Upper lobe of left lung (tissue), 6 donors: ENCODE data around the gene CNNM4. TPM values are rescaled to one million over a fixed set of nuclear protein-coding genes. Genes with fewer than 3 reads are reported as not detected.
A peak's percentile ranks its signal among the peaks of the same experiment; 100 is the strongest.

ENCODE experiments used
- ATAC-seq, 2 donors: fragments of 200-7000 bp; cut with Tn5 transposase; one replicate each; pipeline ENCODE4 v1.9.1; 2022; ENCODE audit warnings: mild to moderate bottlenecking in 2 of 2, moderate library complexity in 2 of 2; ENCODE audit not compliant: low FRiP score in 2 of 2
- DNase-seq, 2 donors: peaks; one replicate each; pipeline ENCODE4 v3.0.0-alpha.2; 2019 to 2020
- H3K27ac ChIP-seq, 4 donors: fragments of 200-600 bp; sonication (generic); one replicate each; pipeline ENCODE4 v1.5.1; 2016 to 2019
- H3K27me3 ChIP-seq, 4 donors: fragments of 200-600 bp; sonication (generic); one replicate each; pipeline ENCODE4 v1.5.1; 2017 to 2019
- H3K36me3 ChIP-seq, 4 donors: fragments of 200-600 bp; sonication (generic); one replicate each; pipeline ENCODE4 v1.5.1; 2016 to 2019
- H3K4me1 ChIP-seq, 4 donors: fragments of 200-600 bp; sonication (generic); one replicate each; pipeline ENCODE4 v1.5.1; 2018 to 2019
- H3K4me3 ChIP-seq, 4 donors: fragments of 200-600 bp; sonication (generic); one replicate each; pipeline ENCODE4 v1.5.1; 2017 to 2019; ENCODE audit warnings: mild to moderate bottlenecking in 2 of 4, moderate library complexity in 1 of 4
- H3K9me3 ChIP-seq, 4 donors: fragments of 200-600 bp; sonication (generic); one replicate each; pipeline ENCODE4 v1.5.1; 2018 to 2019
- EP300 ChIP-seq, 4 donors: sonication (generic); formaldehyde crosslinking; IDR thresholded peaks; one replicate each; pipeline ENCODE4 v1.5.1; 2017; ENCODE audit warnings: antibody characterized with exemption in 4 of 4, control low read depth in 2 of 4
- POLR2A ChIP-seq, 4 donors: fragments of 450-650 bp; IDR thresholded peaks; one replicate each; pipeline ENCODE4 v1.5.1; 2016 to 2017; ENCODE audit warnings: antibody characterized with exemption in 4 of 4, mild to moderate bottlenecking in 2 of 4
- POLR2AphosphoS5 ChIP-seq, 2 donors: sonication (generic); formaldehyde crosslinking; IDR thresholded peaks; one replicate each; pipeline ENCODE4 v1.5.1; 2017; ENCODE audit warnings: antibody characterized with exemption in 2 of 2
- WGBS, 2 donors: methylation state at CpG; one replicate each; pipeline ENCODE4 v1.1.5; 2017 to 2018; 5-methylcytosine and 5-hydroxymethylcytosine counted together
- total RNA-seq, 6 donors: library from RNA; depleted of rRNA in 4 of 6; stranded (reverse); fragments of >200 nt in 4 of 6; gene quantifications; one replicate each; pipeline versions ENCODE4 v1.1.0 to v1.2.1, GENCODE V29; 2016 to 2021
- TF ChIP-seq, protein P1 (sequence below), 6 experiments: fragments of 450-650 bp in 4 of 6; fragments of 200-600 bp in 2 of 6; sonication (generic) in 2 of 6; IDR thresholded peaks; one replicate each; pipeline ENCODE4 v1.5.1; 2016 to 2019; ENCODE audit warnings: antibody characterized with exemption in 6 of 6
- donor health status: DM: no; HTN: no; CAD: no; lungs with moderate emphysema.
- donor health status: DM: no; HTN: yes; CAD: no; lungs with severe emphysema.

The CNNM4 gene
- 10 to 100 TPM; 12.8 to 26.9 (median 22.1) TPM for total RNA-seq

DNA sequence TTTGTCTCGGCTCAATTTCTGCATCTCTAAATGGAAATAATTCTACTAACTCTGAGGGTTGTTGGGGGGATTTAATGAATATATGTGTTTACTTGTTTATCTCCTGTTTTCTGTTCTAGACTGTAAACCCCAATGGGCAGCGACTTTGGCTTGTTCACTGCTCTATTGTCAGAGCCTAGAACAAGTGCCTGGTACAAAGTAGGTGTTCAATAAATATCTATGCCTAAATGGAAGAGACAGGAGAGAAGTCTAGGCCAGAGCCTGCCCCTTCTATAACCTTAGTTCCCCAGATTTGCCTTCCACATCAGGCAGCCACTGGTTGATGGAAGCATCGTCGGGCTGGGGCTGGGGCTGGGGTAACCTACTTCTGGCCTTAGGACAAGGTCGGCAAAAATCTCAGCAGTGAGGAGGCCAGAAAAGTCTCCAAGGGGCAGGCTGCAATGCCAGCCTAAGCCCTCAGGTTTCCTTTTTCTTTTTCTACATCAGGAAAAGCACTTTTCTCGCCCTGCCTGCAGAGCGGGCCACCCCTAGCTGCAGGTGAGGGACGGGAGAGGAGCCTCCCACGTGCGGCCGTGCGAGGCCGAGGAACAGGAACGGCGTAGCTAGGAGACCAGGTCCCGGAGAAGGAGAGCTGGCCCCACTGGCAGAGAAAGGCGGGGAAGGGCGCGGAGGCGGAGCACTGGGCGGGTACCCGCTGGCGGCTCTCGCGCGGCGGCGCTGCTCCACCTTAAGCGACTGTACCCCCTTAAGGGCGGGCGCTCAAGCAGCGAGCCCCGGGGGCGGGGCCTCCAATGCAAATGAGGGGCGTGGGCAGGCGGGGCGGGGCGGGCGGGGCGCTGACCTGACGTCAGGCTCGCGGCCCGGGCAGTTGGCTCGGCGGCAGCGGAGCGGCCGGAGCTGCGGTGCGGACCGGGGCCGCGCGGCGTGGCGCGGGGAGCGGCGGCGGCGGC is at the start of gene CNNM4:
CNNM4 (plus strand) TSS at position 867 of the 950 bp plus-strand sequence. CDS start 98 bp downstream, outside the sequence.
- H3K27ac ChIP-seq: peak within 1 kb of the TSS; percentile 64 to 90 (median 83)
- H3K27me3 ChIP-seq: no peaks in the 10 kb centered on the region
- H3K9me3 ChIP-seq: no peaks in the 10 kb centered on the region
- peak in 1 of 2 donors; percentile 56 for TF ChIP-seq POLR2AphosphoS5 (IDR thresholded peaks at IDR 0.05)
- TF ChIP-seq POLR2A (IDR thresholded peaks at IDR 0.05): peak in 1 of 4 donors; percentile 31
- TF ChIP-seq, protein P1, sequence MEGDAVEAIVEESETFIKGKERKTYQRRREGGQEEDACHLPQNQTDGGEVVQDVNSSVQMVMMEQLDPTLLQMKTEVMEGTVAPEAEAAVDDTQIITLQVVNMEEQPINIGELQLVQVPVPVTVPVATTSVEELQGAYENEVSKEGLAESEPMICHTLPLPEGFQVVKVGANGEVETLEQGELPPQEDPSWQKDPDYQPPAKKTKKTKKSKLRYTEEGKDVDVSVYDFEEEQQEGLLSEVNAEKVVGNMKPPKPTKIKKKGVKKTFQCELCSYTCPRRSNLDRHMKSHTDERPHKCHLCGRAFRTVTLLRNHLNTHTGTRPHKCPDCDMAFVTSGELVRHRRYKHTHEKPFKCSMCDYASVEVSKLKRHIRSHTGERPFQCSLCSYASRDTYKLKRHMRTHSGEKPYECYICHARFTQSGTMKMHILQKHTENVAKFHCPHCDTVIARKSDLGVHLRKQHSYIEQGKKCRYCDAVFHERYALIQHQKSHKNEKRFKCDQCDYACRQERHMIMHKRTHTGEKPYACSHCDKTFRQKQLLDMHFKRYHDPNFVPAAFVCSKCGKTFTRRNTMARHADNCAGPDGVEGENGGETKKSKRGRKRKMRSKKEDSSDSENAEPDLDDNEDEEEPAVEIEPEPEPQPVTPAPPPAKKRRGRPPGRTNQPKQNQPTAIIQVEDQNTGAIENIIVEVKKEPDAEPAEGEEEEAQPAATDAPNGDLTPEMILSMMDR (IDR thresholded peaks at IDR 0.05): no peak
- peak within 1 kb of the TSS; percentile 44 to 82 (median 67) for H3K4me3 ChIP-seq
- ATAC-seq (peak; percentile 95 to 96), DNase-seq (peak; percentile 98)
- no peaks in the 10 kb centered on the region for H3K36me3 ChIP-seq
- 15 to 36% methylated on average over 8 to 19 of the region's 62 CpGs for WGBS, 2 donors
- H3K4me1 ChIP-seq: peaks cover 40 to 53% (median 44%) of the 10 kb centered on the region in 4 donors

DNA sequence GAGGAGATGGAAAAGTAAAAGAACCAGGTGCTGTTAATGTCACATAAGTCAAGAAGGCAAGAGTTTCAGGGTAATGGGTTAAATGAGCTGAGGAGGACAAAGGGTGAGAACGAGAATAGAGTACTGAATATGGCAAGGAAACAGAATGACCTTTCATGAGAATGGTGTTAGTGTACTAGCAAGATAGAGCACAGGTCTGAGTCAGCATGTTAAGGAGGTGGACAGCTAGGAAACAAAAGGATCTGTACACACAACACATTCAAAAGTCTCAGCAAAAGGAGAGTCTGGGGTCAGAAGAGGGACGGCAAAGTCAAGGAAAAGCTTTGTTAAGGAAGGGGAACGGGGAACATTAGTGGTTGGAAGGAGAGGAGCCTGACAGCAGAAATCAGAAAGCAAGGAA is 49.7 kb upstream of the CNNM4 start:
- peaks cover 14 to 61% (median 49%) of the 10 kb centered on the region in 4 donors for H3K36me3 ChIP-seq
- ATAC-seq: no peak
- 89 to 91% methylated on average over 3 of the region's 3 CpGs for WGBS, 2 donors

DNA sequence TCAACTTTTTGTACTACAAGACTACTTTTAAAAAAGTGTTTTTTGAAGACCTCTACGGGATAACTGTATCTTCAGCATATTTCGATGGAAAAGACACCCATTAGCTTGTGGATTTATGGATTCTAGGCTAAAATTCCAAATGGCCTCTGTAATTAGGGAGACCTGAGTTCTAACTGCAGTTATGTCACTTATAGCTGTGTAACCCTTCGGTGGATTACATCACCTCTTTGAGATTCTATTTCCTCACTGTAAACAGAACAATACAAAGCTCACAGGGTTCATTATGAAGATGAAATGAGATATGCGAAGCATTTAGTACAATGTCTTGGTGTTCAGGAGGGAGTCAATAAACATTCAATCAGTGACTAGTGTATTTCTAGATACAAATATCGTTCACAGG is 45.0 kb upstream of the CNNM4 start:
- no peak for TF ChIP-seq POLR2A (IDR thresholded peaks at IDR 0.05)
- TF ChIP-seq, protein P1 (IDR thresholded peaks at IDR 0.05): no peak
- no peak for TF ChIP-seq POLR2AphosphoS5 (IDR thresholded peaks at IDR 0.05)
- no peak for TF ChIP-seq EP300 (IDR thresholded peaks at IDR 0.05)
- H3K36me3 ChIP-seq: peaks cover 0 to 22% (median 14%) of the 10 kb centered on the region in 4 donors
- ATAC-seq (no peak), DNase-seq (no peak)
- no peaks in the 10 kb centered on the region for H3K9me3 ChIP-seq
- no peak overlapping the region for H3K4me3 ChIP-seq
- H3K4me1 ChIP-seq: no peaks in the 10 kb centered on the region
- H3K27ac ChIP-seq: no peak overlapping the region
- no peaks in the 10 kb centered on the region for H3K27me3 ChIP-seq
- 70 to 74% methylated on average over 5 of the region's 5 CpGs for WGBS, 2 donors

More for the DNA sequence above, 49.7 kb upstream of the CNNM4 start:
- Histone ChIP-seq H3K4me1 (no peaks in the 10 kb centered on the region), H3K9me3 (no peaks in the 10 kb centered on the region), H3K4me3 (no peak overlapping the region), H3K27ac (no peak overlapping the region), H3K27me3 (no peaks in the 10 kb centered on the region)
- no peak for TF ChIP-seq POLR2A (IDR thresholded peaks at IDR 0.05)
- TF ChIP-seq, protein P1 (IDR thresholded peaks at IDR 0.05): no peak
- TF ChIP-seq EP300 (IDR thresholded peaks at IDR 0.05): no peak
- TF ChIP-seq POLR2AphosphoS5 (IDR thresholded peaks at IDR 0.05): no peak
- DNase-seq: no peak

DNA sequence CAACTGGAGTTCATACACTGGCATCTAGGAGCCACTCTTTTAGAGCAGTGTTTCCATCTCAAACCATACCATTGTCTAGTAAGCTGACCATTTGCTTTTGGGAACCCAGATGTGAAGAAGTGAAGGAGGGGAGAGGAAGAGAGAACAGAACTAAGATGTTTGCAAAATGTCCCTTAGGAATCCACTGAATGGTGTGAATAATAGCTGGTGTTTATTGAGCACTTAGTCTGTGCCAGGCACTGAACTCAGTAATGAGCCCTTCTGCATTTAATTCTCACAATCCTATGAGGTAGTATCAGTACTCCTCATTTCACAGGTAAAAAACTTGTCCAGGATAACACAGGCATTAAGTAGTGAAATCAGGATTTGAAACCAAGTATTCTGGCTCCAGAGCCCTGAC is 44.3 kb upstream of the CNNM4 start:
- Histone ChIP-seq H3K4me1 (no peaks in the 10 kb centered on the region), H3K27ac (no peak overlapping the region), H3K36me3 (peaks cover 0 to 15% (median 7%) of the 10 kb centered on the region in 4 donors), H3K27me3 (no peaks in the 10 kb centered on the region), H3K9me3 (no peaks in the 10 kb centered on the region), H3K4me3 (no peak overlapping the region)
- ATAC-seq (no peak), DNase-seq (no peak)
- TF ChIP-seq, protein P1 (IDR thresholded peaks at IDR 0.05): no peak
- TF ChIP-seq POLR2AphosphoS5 (IDR thresholded peaks at IDR 0.05): no peak
- TF ChIP-seq POLR2A (IDR thresholded peaks at IDR 0.05): no peak
- TF ChIP-seq EP300 (IDR thresholded peaks at IDR 0.05): no peak
